Left ventricle myocardium inferior (tissue), 1 donor: ENCODE measurements around the gene KCTD20. TPM values are rescaled to one million over a fixed set of nuclear protein-coding genes. Genes with fewer than 3 reads are reported as not detected.

Experiments
- DNase-seq: peaks from one replicate; pipeline ENCODE4 v3.0.0-alpha.2; 2020
- H3K27ac ChIP-seq: fragments of 200-600 bp; replicated peaks from 2 replicates; pipeline ENCODE4 v1.8.0; 2021
- H3K27me3 ChIP-seq: fragments of 200-600 bp; 2 replicates; pipeline ENCODE4 v1.8.0; 2021; ENCODE audit warnings: low read depth
- H3K36me3 ChIP-seq: fragments of 200-600 bp; 2 replicates; pipeline ENCODE4 v1.8.0; 2021
- H3K4me1 ChIP-seq: fragments of 200-600 bp; 2 replicates; pipeline ENCODE4 v1.8.0; 2021
- H3K4me3 ChIP-seq: fragments of 200-600 bp; 2 replicates; pipeline ENCODE4 v1.8.0; 2021; ENCODE audit warnings: mild to moderate bottlenecking, moderate library complexity
- H3K9me3 ChIP-seq: fragments of 200-600 bp; replicated peaks from 2 replicates; pipeline ENCODE4 v1.8.0; 2021
- intact Hi-C: fragments of 100-400 bp; cut with micrococcal nuclease; formaldehyde crosslinking; loops from one replicate; pipeline ENCODE4 v1.11.0; 2022
- total RNA-seq: library from RNA; stranded (reverse); fragmentation: NEBNext Ultra II Directional; extraction: Animal tissue kit (Norgen Biotek cat#: 25700); gene quantifications from one replicate; pipeline ENCODE4 v1.2.1, GENCODE V29; 2021
- TF ChIP-seq, protein P1 (sequence below): fragments of 200-600 bp; IDR thresholded peaks from 2 replicates; pipeline ENCODE4 v1.8.0; 2021; ENCODE audit warnings: antibody characterized with exemption, mild to moderate bottlenecking, borderline replicate concordance
- donor health status: DM: no; HTN: yes; CAD: no; lungs with severe emphysema.

Gene KCTD20
- total RNA-seq, 1 donor from 2014 or later = 21.3 TPM

DNA sequence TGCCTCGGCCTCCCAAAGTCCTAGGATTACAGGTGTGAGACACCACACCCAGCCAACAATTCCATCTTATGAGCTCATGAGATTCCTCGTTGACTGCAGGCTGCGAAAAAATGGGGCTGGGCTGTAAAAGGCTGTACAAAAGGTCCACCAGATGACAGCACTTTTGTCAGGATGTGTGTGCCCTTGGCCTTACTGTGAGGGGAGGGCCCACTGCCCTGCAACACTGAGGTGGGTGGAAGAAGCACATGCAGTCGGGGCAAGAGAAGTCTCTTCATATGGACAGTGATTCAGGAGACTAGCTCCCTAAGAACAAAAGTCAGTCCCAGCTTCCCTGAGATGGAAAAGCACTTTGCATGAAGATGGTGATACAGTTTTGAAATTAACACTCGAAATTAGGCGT, 50.5 kb downstream of the KCTD20 start:
- Histone ChIP-seq H3K27me3 (no peaks in the 10 kb centered on the region), H3K36me3 (peaks cover 61% of the 10 kb centered on the region), H3K4me1 (peaks cover 15% of the 10 kb centered on the region), H3K27ac (no peak overlapping the region), H3K9me3 (no peaks in the 10 kb centered on the region), H3K4me3 (no peak overlapping the region)
- no peak for DNase-seq
- TF ChIP-seq, protein P1, sequence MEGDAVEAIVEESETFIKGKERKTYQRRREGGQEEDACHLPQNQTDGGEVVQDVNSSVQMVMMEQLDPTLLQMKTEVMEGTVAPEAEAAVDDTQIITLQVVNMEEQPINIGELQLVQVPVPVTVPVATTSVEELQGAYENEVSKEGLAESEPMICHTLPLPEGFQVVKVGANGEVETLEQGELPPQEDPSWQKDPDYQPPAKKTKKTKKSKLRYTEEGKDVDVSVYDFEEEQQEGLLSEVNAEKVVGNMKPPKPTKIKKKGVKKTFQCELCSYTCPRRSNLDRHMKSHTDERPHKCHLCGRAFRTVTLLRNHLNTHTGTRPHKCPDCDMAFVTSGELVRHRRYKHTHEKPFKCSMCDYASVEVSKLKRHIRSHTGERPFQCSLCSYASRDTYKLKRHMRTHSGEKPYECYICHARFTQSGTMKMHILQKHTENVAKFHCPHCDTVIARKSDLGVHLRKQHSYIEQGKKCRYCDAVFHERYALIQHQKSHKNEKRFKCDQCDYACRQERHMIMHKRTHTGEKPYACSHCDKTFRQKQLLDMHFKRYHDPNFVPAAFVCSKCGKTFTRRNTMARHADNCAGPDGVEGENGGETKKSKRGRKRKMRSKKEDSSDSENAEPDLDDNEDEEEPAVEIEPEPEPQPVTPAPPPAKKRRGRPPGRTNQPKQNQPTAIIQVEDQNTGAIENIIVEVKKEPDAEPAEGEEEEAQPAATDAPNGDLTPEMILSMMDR = no peak
- intact Hi-C loops = no loop called here

GRCh38 chr6:36493859-36494258, 51.1 kb downstream of the KCTD20 start:
- no peaks in the 10 kb centered on the region for H3K27me3 ChIP-seq
- peaks cover 62% of the 10 kb centered on the region for H3K36me3 ChIP-seq
- TF ChIP-seq, protein P1 = no peak
- no peak overlapping the region for H3K27ac ChIP-seq
- intact Hi-C loops = no loop called here
- no peak for DNase-seq
- H3K4me1 ChIP-seq = peaks cover 9% of the 10 kb centered on the region
- H3K4me3 ChIP-seq = no peak overlapping the region
- no peaks in the 10 kb centered on the region for H3K9me3 ChIP-seq

DNA sequence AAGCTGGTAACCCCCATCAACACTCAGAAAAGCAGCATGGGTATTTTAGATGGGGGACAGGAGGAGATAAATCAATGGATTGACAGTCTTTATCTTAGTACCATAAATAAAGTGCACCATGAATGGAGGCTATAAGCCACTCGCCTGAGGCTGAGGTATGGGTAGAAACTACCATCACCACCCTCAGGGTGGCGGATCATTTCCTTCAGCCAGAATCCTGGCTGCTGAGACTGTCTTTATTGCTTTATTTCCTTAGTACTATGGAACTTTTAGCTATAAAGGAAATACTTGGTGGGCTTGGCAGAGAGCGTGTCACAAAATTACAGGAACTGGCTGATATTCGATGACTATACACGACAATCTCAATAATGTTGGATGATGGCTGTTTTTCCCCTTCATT, 52.3 kb downstream of the KCTD20 start:
- intact Hi-C loops = no loop called here
- H3K4me3 ChIP-seq = no peak overlapping the region
- TF ChIP-seq, protein P1 = no peak
- no peak overlapping the region for H3K27ac ChIP-seq
- no peak for DNase-seq
- no peaks in the 10 kb centered on the region for H3K9me3 ChIP-seq
- H3K4me1 ChIP-seq = no peaks in the 10 kb centered on the region
- H3K27me3 ChIP-seq = no peaks in the 10 kb centered on the region
- H3K36me3 ChIP-seq = peaks cover 71% of the 10 kb centered on the region

GRCh38 chr6:36499918-36500317, 57.1 kb downstream of the KCTD20 start:
- no peak for DNase-seq
- intact Hi-C loops = no loop called here
- H3K4me1 ChIP-seq = no peaks in the 10 kb centered on the region
- H3K36me3 ChIP-seq = peaks cover 70% of the 10 kb centered on the region
- no peaks in the 10 kb centered on the region for H3K9me3 ChIP-seq
- no peaks in the 10 kb centered on the region for H3K27me3 ChIP-seq
- TF ChIP-seq, protein P1 = no peak
- H3K27ac ChIP-seq = no peak overlapping the region
- no peak overlapping the region for H3K4me3 ChIP-seq

DNA sequence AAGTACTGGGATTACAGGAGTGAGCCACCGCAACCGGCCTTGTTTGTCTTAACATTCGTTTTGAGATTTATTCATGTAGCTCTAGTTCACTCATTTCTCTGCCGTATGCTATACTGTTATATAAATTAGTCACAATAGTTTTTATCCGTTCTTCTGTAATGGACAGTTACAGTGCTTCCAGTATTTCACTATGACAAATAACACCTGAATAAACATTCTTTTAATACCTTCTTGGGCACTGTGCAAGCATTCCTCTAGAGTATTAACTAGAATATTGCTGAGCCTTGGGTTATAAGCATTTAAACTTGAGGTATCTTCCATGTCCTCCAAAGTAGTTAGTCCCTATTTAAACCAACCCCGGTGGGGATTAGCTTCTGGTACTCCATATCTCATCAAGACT, 58.9 kb downstream of the KCTD20 start:
- TF ChIP-seq, protein P1 = no peak

GRCh38 chr6:36504181-36504580, 61.4 kb downstream of the KCTD20 start:
- Histone ChIP-seq H3K27ac (no peak overlapping the region), H3K4me1 (peaks cover 15% of the 10 kb centered on the region), H3K4me3 (no peak overlapping the region), H3K27me3 (no peaks in the 10 kb centered on the region), H3K36me3 (peaks cover 71% of the 10 kb centered on the region), H3K9me3 (no peaks in the 10 kb centered on the region)
- intact Hi-C loops = no loop called here
- TF ChIP-seq, protein P1 = no peak
- no peak for DNase-seq

More for the DNA sequence above, 58.9 kb downstream of the KCTD20 start:
- DNase-seq = no peak
- peaks cover 14% of the 10 kb centered on the region for H3K4me1 ChIP-seq
- intact Hi-C loops = no loop called here
- H3K36me3 ChIP-seq = peaks cover 70% of the 10 kb centered on the region
- H3K27ac ChIP-seq = no peak overlapping the region
- H3K4me3 ChIP-seq = no peak overlapping the region
- H3K9me3 ChIP-seq = no peaks in the 10 kb centered on the region
- no peaks in the 10 kb centered on the region for H3K27me3 ChIP-seq
